ENCODE measurements around the gene WFDC10A.

- TF ChIP-seq REST (IDR thresholded peaks at IDR 0.05): no peak
- no peak for TF ChIP-seq CTCF (IDR thresholded peaks at IDR 0.05)
- TF ChIP-seq, protein P1, sequence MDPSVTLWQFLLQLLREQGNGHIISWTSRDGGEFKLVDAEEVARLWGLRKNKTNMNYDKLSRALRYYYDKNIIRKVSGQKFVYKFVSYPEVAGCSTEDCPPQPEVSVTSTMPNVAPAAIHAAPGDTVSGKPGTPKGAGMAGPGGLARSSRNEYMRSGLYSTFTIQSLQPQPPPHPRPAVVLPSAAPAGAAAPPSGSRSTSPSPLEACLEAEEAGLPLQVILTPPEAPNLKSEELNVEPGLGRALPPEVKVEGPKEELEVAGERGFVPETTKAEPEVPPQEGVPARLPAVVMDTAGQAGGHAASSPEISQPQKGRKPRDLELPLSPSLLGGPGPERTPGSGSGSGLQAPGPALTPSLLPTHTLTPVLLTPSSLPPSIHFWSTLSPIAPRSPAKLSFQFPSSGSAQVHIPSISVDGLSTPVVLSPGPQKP (IDR thresholded peaks at IDR 0.05; ENCODE audit: low read depth, low read length): no peak
- TF ChIP-seq BHLHE40 (IDR thresholded peaks at IDR 0.05; ENCODE audit: low read depth, low read length): no peak
- TF ChIP-seq EHMT2 (IDR thresholded peaks at IDR 0.05; ENCODE audit: low read depth): no peak
Observed at GRCh38 chr20:45589725-45590124, 39.8 kb upstream of the WFDC10A start.
